Naive B cell (primary cell): ENCODE measurements around the gene FARS2. TPM values are rescaled to one million over a fixed set of nuclear protein-coding genes. Genes with fewer than 3 reads are reported as not detected.

Experiments
- ATAC-seq, 2 donors: fragments of 150-1000 bp; cut with Tn5 transposase; 2 replicates each; pipeline ENCODE4 v1.10.0; 2021; ENCODE audit warnings: low read depth in 2 of 2, mild to moderate bottlenecking in 2 of 2, moderate library complexity in 2 of 2
- DNase-seq: peaks from one replicate; pipeline ENCODE4 v3.0.0; 2022
- H3K27ac Mint-ChIP-seq, 6 donors: one replicate each; pipeline ENCODE4 v1.8.0; 2020 to 2022; ENCODE audit warnings: mild to moderate bottlenecking in 6 of 6, mixed read lengths in 6 of 6, moderate library complexity in 5 of 6, inconsistent platforms in 2 of 6
- H3K27me3 Mint-ChIP-seq, 3 donors: one replicate each; pipeline ENCODE4 v1.8.0; 2021 to 2022; ENCODE audit warnings: mixed read lengths in 3 of 3, mild to moderate bottlenecking in 1 of 3
- H3K36me3 Mint-ChIP-seq, 2 donors: one replicate each; pipeline ENCODE4 v1.8.0; 2020 to 2022; ENCODE audit warnings: mixed read lengths in 2 of 2, inconsistent platforms in 1 of 2, mild to moderate bottlenecking in 1 of 2
- H3K4me1 Mint-ChIP-seq, 3 donors: one replicate each; pipeline ENCODE4 v1.8.0; 2020 to 2022; ENCODE audit warnings: mixed read lengths in 3 of 3, inconsistent platforms in 1 of 3, mild to moderate bottlenecking in 1 of 3, moderate library complexity in 1 of 3
- H3K4me3 Mint-ChIP-seq, 8 donors: one replicate each; pipeline ENCODE4 v1.8.0; 2020 to 2022; ENCODE audit warnings: mild to moderate bottlenecking in 8 of 8, mixed read lengths in 8 of 8, moderate library complexity in 8 of 8, inconsistent platforms in 2 of 8
- H3K9me3 Mint-ChIP-seq, 7 donors: one replicate each; pipeline ENCODE4 v1.8.0; 2020 to 2022; ENCODE audit warnings: mixed read lengths in 7 of 7, mild to moderate bottlenecking in 5 of 7, inconsistent platforms in 2 of 7, moderate library complexity in 1 of 7
- polyA plus RNA-seq, 6 donors: library from polyadenylated mRNA; unstranded; fragments of 300-500 nt; fragmentation: Illumina TruSeq; gene quantifications; one replicate each; pipeline ENCODE4 v1.2.3, GENCODE V29; 2021; ENCODE audit warnings: low read depth in 6 of 6

FARS2 gene
- polyA plus RNA-seq, 6 donors from 2014 or later = 25.7 to 35.9 (median 27.6) TPM

GRCh38 chr6:5259428-5259827 lies 1.9 kb upstream of the FARS2 start:
- no peak for ATAC-seq
- peaks cover 8 to 9% of the 10 kb centered on the region in 2 donors for H3K36me3 Mint-ChIP-seq
- H3K9me3 Mint-ChIP-seq = no peaks in the 10 kb centered on the region
- peak overlapping the region; percentile 58 to 100 (median 98) for H3K27ac Mint-ChIP-seq
- H3K4me3 Mint-ChIP-seq = peak overlapping the region; percentile 92 to 99 (median 98)
- H3K27me3 Mint-ChIP-seq = no peaks in the 10 kb centered on the region
- no peak for DNase-seq
- peaks cover 22 to 32% (median 24%) of the 10 kb centered on the region in 3 donors for H3K4me1 Mint-ChIP-seq

GRCh38 chr6:5260111-5260620 lies 1.1 kb upstream of the FARS2 start:
- peak; percentile 65 to 72 for ATAC-seq
- no peaks in the 10 kb centered on the region for H3K27me3 Mint-ChIP-seq
- peak overlapping the region; percentile 92 to 99 (median 98) for H3K4me3 Mint-ChIP-seq
- peak overlapping the region; percentile 97 to 100 (median 99) for H3K27ac Mint-ChIP-seq
- no peaks in the 10 kb centered on the region for H3K9me3 Mint-ChIP-seq
- peaks cover 24 to 32% (median 25%) of the 10 kb centered on the region in 3 donors for H3K4me1 Mint-ChIP-seq
- peak; percentile 80 for DNase-seq
- H3K36me3 Mint-ChIP-seq = peaks cover under 1 to 1% of the 10 kb centered on the region in 2 donors

GRCh38 chr6:5261545-5262109 lies 314 bp downstream of the FARS2 start:
- Mint-ChIP-seq H3K27ac (peak overlapping the region; percentile 99 to 100 (median 100)), H3K27me3 (no peaks in the 10 kb centered on the region), H3K36me3 (no peaks in the 10 kb centered on the region), H3K4me3 (peak overlapping the region; percentile 92 to 99 (median 98)), H3K9me3 (no peaks in the 10 kb centered on the region), H3K4me1 (peaks cover 24 to 31% (median 30%) of the 10 kb centered on the region in 3 donors)
- ATAC-seq (no peak), DNase-seq (no peak)

- Mint-ChIP-seq H3K27me3 (no peaks in the 10 kb centered on the region), H3K27ac (peak overlapping the region in 4 of 6 donors; percentile 15 to 87 (median 50)), H3K4me1 (peaks cover 17 to 18% (median 17%) of the 10 kb centered on the region in 3 donors), H3K36me3 (no peaks in the 10 kb centered on the region), H3K9me3 (no peaks in the 10 kb centered on the region), H3K4me3 (no peak overlapping the region)
- DNase-seq = no peak
- no peak for ATAC-seq
These were observed 5.1 kb downstream of the FARS2 start for GRCh38 chr6:5266423-5266822.

DNA sequence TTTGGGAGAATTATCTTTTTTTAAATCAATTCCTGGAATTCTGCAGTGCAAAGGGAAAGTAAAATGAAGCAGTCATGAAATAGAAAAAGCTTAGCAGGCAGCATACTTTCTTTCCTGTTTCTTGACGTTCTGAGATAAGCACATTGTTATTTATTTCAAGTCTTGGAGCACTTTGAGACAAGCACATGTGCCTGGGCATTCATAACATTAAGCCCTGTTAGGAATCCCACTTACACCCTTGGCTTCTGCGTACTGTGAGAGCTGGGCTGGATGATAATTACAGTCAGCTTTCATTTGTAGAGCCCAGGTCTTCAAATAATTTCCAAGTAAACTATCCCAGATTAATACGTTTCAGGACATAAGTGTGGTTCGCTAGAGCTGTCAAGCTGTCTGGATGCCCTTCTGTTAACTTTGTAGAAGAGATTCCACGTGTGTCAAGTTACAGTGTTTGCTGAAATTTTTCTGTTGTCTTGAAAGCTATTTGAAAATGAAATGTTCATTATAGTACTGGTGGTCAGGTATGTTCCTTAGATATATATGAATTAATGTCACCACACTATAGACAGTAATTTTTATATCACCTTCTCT lies 8.9 kb downstream of the FARS2 start:
- Mint-ChIP-seq H3K9me3 (no peaks in the 10 kb centered on the region), H3K27me3 (no peaks in the 10 kb centered on the region), H3K4me3 (no peak overlapping the region), H3K27ac (peak overlapping the region in 1 of 6 donors; percentile 24), H3K4me1 (peaks cover 13 to 18% (median 18%) of the 10 kb centered on the region in 3 donors), H3K36me3 (no peaks in the 10 kb centered on the region)
- ATAC-seq = no peak
- no peak for DNase-seq

GRCh38 chr6:5271926-5272325 lies 10.6 kb downstream of the FARS2 start:
- no peak for ATAC-seq
- Mint-ChIP-seq H3K27me3 (no peaks in the 10 kb centered on the region), H3K36me3 (no peaks in the 10 kb centered on the region), H3K4me1 (peaks cover 12 to 18% (median 13%) of the 10 kb centered on the region in 3 donors), H3K9me3 (no peaks in the 10 kb centered on the region), H3K27ac (no peak overlapping the region), H3K4me3 (no peak overlapping the region)
- DNase-seq = no peak

- Mint-ChIP-seq H3K4me3 (no peak overlapping the region), H3K36me3 (peaks cover 0 to 3% of the 10 kb centered on the region in 2 donors), H3K27me3 (no peaks in the 10 kb centered on the region), H3K9me3 (no peaks in the 10 kb centered on the region), H3K27ac (no peak overlapping the region), H3K4me1 (peaks cover 24 to 27% (median 25%) of the 10 kb centered on the region in 3 donors)
- DNase-seq = no peak
- ATAC-seq = no peak
These were observed 12.9 kb downstream of the FARS2 start for GRCh38 chr6:5274231-5274630.

- DNase-seq (no peak), ATAC-seq (no peak)
- Mint-ChIP-seq H3K36me3 (peaks cover 0 to 3% of the 10 kb centered on the region in 2 donors), H3K4me1 (peaks cover 23 to 31% (median 29%) of the 10 kb centered on the region in 3 donors), H3K9me3 (no peaks in the 10 kb centered on the region), H3K27me3 (no peaks in the 10 kb centered on the region), H3K4me3 (no peak overlapping the region), H3K27ac (no peak overlapping the region)
These were observed 14.2 kb downstream of the FARS2 start for GRCh38 chr6:5275497-5275896.

GRCh38 chr6:5276581-5276980 lies 15.3 kb downstream of the FARS2 start:
- no peak for ATAC-seq
- H3K4me3 Mint-ChIP-seq = no peak overlapping the region
- peak overlapping the region in 1 of 6 donors; percentile 14 for H3K27ac Mint-ChIP-seq
- H3K9me3 Mint-ChIP-seq = no peaks in the 10 kb centered on the region
- peaks cover 0 to 3% of the 10 kb centered on the region in 2 donors for H3K36me3 Mint-ChIP-seq
- DNase-seq = no peak
- H3K4me1 Mint-ChIP-seq = peaks cover 16 to 25% (median 22%) of the 10 kb centered on the region in 3 donors
- H3K27me3 Mint-ChIP-seq = no peaks in the 10 kb centered on the region

DNA sequence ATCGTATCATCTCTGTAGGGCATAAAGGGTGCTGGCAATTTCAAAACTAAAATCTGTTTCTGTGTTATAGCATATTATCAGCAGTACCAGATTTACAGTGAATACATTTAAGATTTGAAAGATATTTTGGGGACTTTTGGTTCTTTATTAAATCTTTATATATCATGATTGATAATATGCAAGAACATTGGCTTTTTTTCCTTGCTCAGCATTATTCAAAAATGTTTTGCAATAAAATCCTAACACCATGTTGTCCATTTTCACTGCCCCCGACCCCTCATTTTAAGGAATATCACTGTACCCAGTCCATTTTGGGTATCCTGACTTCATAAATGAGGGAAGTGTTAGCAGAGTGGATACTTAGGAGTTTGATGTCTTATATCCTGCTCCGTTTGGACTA lies 16.3 kb downstream of the FARS2 start:
- peaks cover 19 to 28% (median 24%) of the 10 kb centered on the region in 3 donors for H3K4me1 Mint-ChIP-seq
- no peak overlapping the region for H3K4me3 Mint-ChIP-seq
- no peaks in the 10 kb centered on the region for H3K27me3 Mint-ChIP-seq
- H3K36me3 Mint-ChIP-seq = peaks cover 0 to 3% of the 10 kb centered on the region in 2 donors
- no peaks in the 10 kb centered on the region for H3K9me3 Mint-ChIP-seq
- ATAC-seq (no peak), DNase-seq (no peak)
- H3K27ac Mint-ChIP-seq = peak overlapping the region in 1 of 6 donors; percentile 15

GRCh38 chr6:5278047-5278446 lies 16.7 kb downstream of the FARS2 start:
- peaks cover 0 to 3% of the 10 kb centered on the region in 2 donors for H3K36me3 Mint-ChIP-seq
- no peaks in the 10 kb centered on the region for H3K27me3 Mint-ChIP-seq
- peaks cover 17 to 30% (median 24%) of the 10 kb centered on the region in 3 donors for H3K4me1 Mint-ChIP-seq
- DNase-seq = no peak
- H3K27ac Mint-ChIP-seq = peak overlapping the region in 4 of 6 donors; percentile 40 to 85 (median 78)
- no peaks in the 10 kb centered on the region for H3K9me3 Mint-ChIP-seq
- peak; percentile 44 to 76 for ATAC-seq
- H3K4me3 Mint-ChIP-seq = peak overlapping the region in 4 of 8 donors; percentile 4 to 68 (median 40)

GRCh38 chr6:5278565-5279120 lies 17.3 kb downstream of the FARS2 start:
- H3K36me3 Mint-ChIP-seq = peaks cover 0 to 3% of the 10 kb centered on the region in 2 donors
- no peaks in the 10 kb centered on the region for H3K27me3 Mint-ChIP-seq
- no peaks in the 10 kb centered on the region for H3K9me3 Mint-ChIP-seq
- ATAC-seq = peak; percentile 21 to 48
- H3K27ac Mint-ChIP-seq = peak overlapping the region in 2 of 6 donors; percentile 16 to 85
- H3K4me1 Mint-ChIP-seq = peaks cover 11 to 25% (median 20%) of the 10 kb centered on the region in 3 donors
- no peak for DNase-seq
- peak overlapping the region in 4 of 8 donors; percentile 33 to 61 (median 44) for H3K4me3 Mint-ChIP-seq

DNA sequence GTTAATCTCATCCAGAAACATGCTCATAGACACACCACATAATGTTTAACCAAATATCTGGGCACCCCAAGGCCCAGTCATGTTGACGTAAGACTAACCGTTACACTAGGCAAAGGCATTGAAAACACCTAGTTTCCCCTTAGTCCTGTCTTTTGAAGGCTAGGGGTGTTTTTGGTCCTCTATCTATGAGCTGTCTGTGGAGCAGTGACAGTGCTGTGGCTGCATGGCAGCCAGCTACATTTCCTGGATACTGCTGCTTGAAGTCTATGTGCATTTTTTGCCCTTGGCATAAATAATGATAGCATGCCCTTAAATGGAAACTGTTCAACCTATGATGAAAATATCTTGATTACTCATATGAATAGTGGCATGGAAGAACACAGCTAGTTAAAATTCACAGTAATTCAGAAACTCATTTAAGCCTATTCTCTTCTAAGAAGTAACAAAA lies 18.6 kb downstream of the FARS2 start:
- DNase-seq = no peak
- Mint-ChIP-seq H3K4me1 (peaks cover 16 to 30% (median 24%) of the 10 kb centered on the region in 3 donors), H3K4me3 (no peak overlapping the region)

More for the DNA sequence above, 18.6 kb downstream of the FARS2 start:
- no peak overlapping the region for H3K27ac Mint-ChIP-seq
- no peaks in the 10 kb centered on the region for H3K9me3 Mint-ChIP-seq
- no peak for ATAC-seq
- no peaks in the 10 kb centered on the region for H3K27me3 Mint-ChIP-seq
- H3K36me3 Mint-ChIP-seq = peaks cover 5 to 7% of the 10 kb centered on the region in 2 donors
